Caco-2 (cell line): Measurements from ENCODE around the gene AGAP1. TPM values are rescaled to one million over a fixed set of nuclear protein-coding genes. Genes with fewer than 3 reads are reported as not detected.

ENCODE experiments used
- BruUV-seq: library from RNA; stranded (reverse); fragments of 400-500 nt; replicated peaks from 2 replicates; lab custom pipeline; 2021; lab: Mats Ljungman, UMichigan
- CTCF ChIA-PET: fragments of 300-600 bp; sonication (Branson Sonifier 250); formaldehyde crosslinking; loops from one replicate; lab custom pipeline; 2022; ENCODE audit warnings: antibody characterized with exemption; lab: Charles Lee
- POLR2A ChIA-PET: fragments of 300-600 bp; sonication (Branson Sonifier 250); formaldehyde crosslinking; loops from one replicate; lab custom pipeline; 2022; ENCODE audit warnings: antibody characterized with exemption; lab: Charles Lee
- DNase-seq, 2 experiments: peaks; one replicate each; pipeline versions ENCODE4 v3.0.0 to v3.0.0-alpha.2; 2020 to 2022
- H3K27me3 ChIP-seq: replicated peaks from 2 replicates; pipeline ENCODE4 v1.6.0; 2011; ENCODE audit warnings: low read length; ENCODE audit not compliant: control insufficient read depth, insufficient read depth
- H3K36me3 ChIP-seq: 2 replicates; pipeline ENCODE4 v1.5.1; 2011; ENCODE audit warnings: low read length; ENCODE audit not compliant: control insufficient read depth, insufficient read depth
- H3K4me1 ChIP-seq: fragments of 250-450 bp; sonication (Bioruptor Pico); 2 replicates; pipeline ENCODE4 v1.5.1; 2020; ENCODE audit warnings: mild to moderate bottlenecking
- H3K4me3 ChIP-seq: 2 replicates; pipeline ENCODE4 v1.5.1; 2011; ENCODE audit warnings: low read depth, mild to moderate bottlenecking, control low read depth, low read length
- H3K9me3 ChIP-seq: fragments of 250-450 bp; sonication (Bioruptor Pico); 2 replicates; pipeline ENCODE4 v1.5.1; 2020; ENCODE audit warnings: mild to moderate bottlenecking, moderate library complexity
- H3K27ac Mint-ChIP-seq: one replicate; pipeline ENCODE4 v1.8.0; 2022; ENCODE audit warnings: mixed read lengths; ENCODE audit not compliant: unreplicated experiment
- H3K27me3 Mint-ChIP-seq: one replicate; pipeline ENCODE4 v1.8.0; 2022; ENCODE audit warnings: mixed read lengths; ENCODE audit not compliant: insufficient read depth, unreplicated experiment
- H3K36me3 Mint-ChIP-seq: one replicate; pipeline ENCODE4 v1.8.0; 2022; ENCODE audit warnings: mild to moderate bottlenecking, mixed read lengths; ENCODE audit not compliant: insufficient read depth, unreplicated experiment
- H3K4me1 Mint-ChIP-seq: one replicate; pipeline ENCODE4 v1.8.0; 2022; ENCODE audit warnings: low read depth, mixed read lengths; ENCODE audit not compliant: unreplicated experiment
- H3K4me3 Mint-ChIP-seq: one replicate; pipeline ENCODE4 v1.8.0; 2022; ENCODE audit warnings: mild to moderate bottlenecking, moderate library complexity, mixed read lengths; ENCODE audit not compliant: unreplicated experiment
- H3K9me3 Mint-ChIP-seq: one replicate; pipeline ENCODE4 v1.8.0; 2022; ENCODE audit warnings: mixed read lengths; ENCODE audit not compliant: unreplicated experiment
- CTCF ChIP-seq, 2 experiments: fragments of 200-600 bp in 1 of 2; IDR thresholded peaks; 1 replicate in 1 of 2; 2 replicates in 1 of 2; pipeline versions ENCODE4 v1.5.1 to v1.8.0; 2011 to 2022; ENCODE audit warnings: antibody characterized with exemption in 1 of 2, control low read depth in 1 of 2, inconsistent platforms in 1 of 2, low read depth in 1 of 2, low read length in 1 of 2, mild to moderate bottlenecking in 1 of 2, moderate library complexity in 1 of 2; ENCODE audit not compliant: insufficient read depth in 1 of 2, severe bottlenecking in 1 of 2, unreplicated experiment in 1 of 2
- intact Hi-C: fragments of 100-400 bp; cut with micrococcal nuclease; formaldehyde crosslinking; loops from one replicate; pipeline ENCODE4 v1.10.0; 2022; ENCODE audit not compliant: unreplicated experiment
- total RNA-seq: library from RNA; stranded (reverse); gene quantifications from 2 replicates; pipeline ENCODE4 v1.2.3, GENCODE V29; 2022

Gene AGAP1
- total RNA-seq, 1 experiment from 2014 or later, result 41.7 TPM

- BruUV-seq, result no TSS peak
- no peaks in the 10 kb centered on the region for H3K9me3 ChIP-seq
- no peak for DNase-seq
- no peak overlapping the region for H3K4me3 ChIP-seq
- POLR2A ChIA-PET, result no interaction called here
- TF ChIP-seq CTCF (IDR thresholded peaks at IDR 0.05; ENCODE audit: insufficient read depth in 1 of 2, low read depth in 1 of 2, low read length in 1 of 2, severe bottlenecking in 1 of 2, unreplicated experiment in 1 of 2), result no peak
- Mint-ChIP-seq H3K9me3 (no peaks in the 10 kb centered on the region), H3K36me3 (peaks cover 20% of the 10 kb centered on the region), H3K27me3 (no peaks in the 10 kb centered on the region), H3K4me1 (no peaks in the 10 kb centered on the region), H3K4me3 (no peak overlapping the region), H3K27ac (no peak overlapping the region)
- H3K27me3 ChIP-seq, result no peaks in the 10 kb centered on the region
- no peaks in the 10 kb centered on the region for H3K4me1 ChIP-seq
- H3K36me3 ChIP-seq, result no peaks in the 10 kb centered on the region
- intact Hi-C loops, result no loop called here
- CTCF ChIA-PET, result no interaction called here
Observed at GRCh38 chr2:235966932-235967757, 473.3 kb downstream of the AGAP1 start.

GRCh38 chr2:235968155-235968554 lies 474.3 kb downstream of the AGAP1 start:
- Mint-ChIP-seq H3K27me3 (no peaks in the 10 kb centered on the region), H3K9me3 (no peaks in the 10 kb centered on the region), H3K4me3 (no peak overlapping the region), H3K27ac (no peak overlapping the region), H3K36me3 (peaks cover 24% of the 10 kb centered on the region), H3K4me1 (no peaks in the 10 kb centered on the region)
- POLR2A ChIA-PET, result no interaction called here
- DNase-seq, result no peak
- Histone ChIP-seq H3K27me3 (no peaks in the 10 kb centered on the region), H3K4me1 (no peaks in the 10 kb centered on the region), H3K4me3 (no peak overlapping the region), H3K36me3 (no peaks in the 10 kb centered on the region), H3K9me3 (no peaks in the 10 kb centered on the region)
- intact Hi-C loops, result no loop called here
- CTCF ChIA-PET, result no interaction called here
- BruUV-seq, result no TSS peak
- no peak for TF ChIP-seq CTCF (IDR thresholded peaks at IDR 0.05; ENCODE audit: insufficient read depth in 1 of 2, low read depth in 1 of 2, low read length in 1 of 2, severe bottlenecking in 1 of 2, unreplicated experiment in 1 of 2)

- no TSS peak for BruUV-seq
- no peak for TF ChIP-seq CTCF (IDR thresholded peaks at IDR 0.05; ENCODE audit: insufficient read depth in 1 of 2, low read depth in 1 of 2, low read length in 1 of 2, severe bottlenecking in 1 of 2, unreplicated experiment in 1 of 2)
- H3K9me3 ChIP-seq, result no peaks in the 10 kb centered on the region
- POLR2A ChIA-PET, result no interaction called here
- no peak for DNase-seq
- Mint-ChIP-seq H3K4me3 (no peak overlapping the region), H3K9me3 (no peaks in the 10 kb centered on the region), H3K27me3 (no peaks in the 10 kb centered on the region), H3K27ac (no peak overlapping the region), H3K36me3 (peaks cover 29% of the 10 kb centered on the region), H3K4me1 (no peaks in the 10 kb centered on the region)
- H3K27me3 ChIP-seq, result no peaks in the 10 kb centered on the region
- H3K4me3 ChIP-seq, result no peak overlapping the region
- CTCF ChIA-PET, result no interaction called here
- no peaks in the 10 kb centered on the region for H3K4me1 ChIP-seq
- H3K36me3 ChIP-seq, result no peaks in the 10 kb centered on the region
- intact Hi-C loops, result no loop called here
Observed at GRCh38 chr2:235968616-235969324, 474.9 kb downstream of the AGAP1 start.
